ENCODE data around the gene PROCR.

DNA sequence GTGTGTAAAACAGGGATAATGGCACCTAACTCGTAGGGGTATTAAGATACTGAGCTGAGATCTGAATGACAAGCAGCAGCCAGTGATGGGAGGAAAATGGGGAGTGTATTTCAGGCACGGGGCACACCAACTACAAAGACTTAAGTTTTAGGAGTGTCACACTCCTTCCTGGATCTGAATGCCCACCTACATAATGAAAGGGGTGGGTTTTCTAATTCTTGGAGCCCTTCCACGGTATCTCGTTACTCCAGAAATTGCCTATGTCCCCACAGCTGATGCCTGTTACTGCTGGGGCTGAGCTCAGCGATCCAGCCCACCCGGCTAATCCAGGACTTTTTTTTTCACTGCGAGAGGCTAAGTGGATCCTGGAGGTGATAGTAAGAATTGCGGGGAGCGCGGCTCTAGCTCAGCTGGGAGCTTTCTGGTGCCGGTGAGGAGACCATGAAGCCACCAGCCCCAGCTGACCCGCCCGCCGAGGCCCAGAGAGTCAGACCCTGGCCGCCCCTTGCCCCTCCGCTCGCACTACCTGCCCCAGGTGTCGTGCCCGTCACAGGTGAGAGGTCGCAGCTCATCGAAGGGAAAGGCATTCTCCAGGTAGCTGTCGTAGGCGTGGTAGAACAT lies 25.5 kb upstream of the PROCR start:
- TF ChIP-seq, protein P1, sequence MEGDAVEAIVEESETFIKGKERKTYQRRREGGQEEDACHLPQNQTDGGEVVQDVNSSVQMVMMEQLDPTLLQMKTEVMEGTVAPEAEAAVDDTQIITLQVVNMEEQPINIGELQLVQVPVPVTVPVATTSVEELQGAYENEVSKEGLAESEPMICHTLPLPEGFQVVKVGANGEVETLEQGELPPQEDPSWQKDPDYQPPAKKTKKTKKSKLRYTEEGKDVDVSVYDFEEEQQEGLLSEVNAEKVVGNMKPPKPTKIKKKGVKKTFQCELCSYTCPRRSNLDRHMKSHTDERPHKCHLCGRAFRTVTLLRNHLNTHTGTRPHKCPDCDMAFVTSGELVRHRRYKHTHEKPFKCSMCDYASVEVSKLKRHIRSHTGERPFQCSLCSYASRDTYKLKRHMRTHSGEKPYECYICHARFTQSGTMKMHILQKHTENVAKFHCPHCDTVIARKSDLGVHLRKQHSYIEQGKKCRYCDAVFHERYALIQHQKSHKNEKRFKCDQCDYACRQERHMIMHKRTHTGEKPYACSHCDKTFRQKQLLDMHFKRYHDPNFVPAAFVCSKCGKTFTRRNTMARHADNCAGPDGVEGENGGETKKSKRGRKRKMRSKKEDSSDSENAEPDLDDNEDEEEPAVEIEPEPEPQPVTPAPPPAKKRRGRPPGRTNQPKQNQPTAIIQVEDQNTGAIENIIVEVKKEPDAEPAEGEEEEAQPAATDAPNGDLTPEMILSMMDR (conservative IDR thresholded peaks at IDR 0.05 in 1 of 2, IDR thresholded peaks at IDR 0.05 in 1 of 2; ENCODE audit: low read depth in 1 of 2, low read length in 2 of 2), result no peak
- no peak for TF ChIP-seq EZH2 (IDR thresholded peaks at IDR 0.05; ENCODE audit: low read length, missing control alignments)
